ENCODE results near the gene C6orf141.
A peak's percentile ranks its signal among the peaks of the same experiment; 100 is the strongest.

C6orf141 gene

GRCh38 chr6:49539102-49539501 is 11.4 kb upstream of the C6orf141 start:
- DNase-seq (ENCODE audit: low read depth) = no peak

DNA sequence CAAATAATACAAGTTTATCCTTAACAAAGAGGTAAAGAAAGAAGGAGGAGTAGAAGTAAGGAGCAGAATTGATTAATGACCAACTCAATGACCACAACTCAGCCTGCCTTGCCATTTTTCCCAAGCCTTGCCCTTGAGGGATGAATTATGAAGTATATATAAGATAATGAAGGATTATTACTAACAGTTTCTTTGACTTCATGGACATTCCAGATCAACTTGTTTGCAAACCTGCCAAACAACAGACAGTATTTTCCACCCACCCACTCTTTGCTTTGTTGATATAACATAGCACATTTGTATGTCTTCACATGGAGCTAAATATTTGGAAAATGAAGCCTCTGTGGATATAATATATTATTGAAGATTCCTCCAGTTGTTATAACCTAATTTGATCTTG is 9.9 kb upstream of the C6orf141 start:
- no peak for DNase-seq (ENCODE audit: low read depth)

DNA sequence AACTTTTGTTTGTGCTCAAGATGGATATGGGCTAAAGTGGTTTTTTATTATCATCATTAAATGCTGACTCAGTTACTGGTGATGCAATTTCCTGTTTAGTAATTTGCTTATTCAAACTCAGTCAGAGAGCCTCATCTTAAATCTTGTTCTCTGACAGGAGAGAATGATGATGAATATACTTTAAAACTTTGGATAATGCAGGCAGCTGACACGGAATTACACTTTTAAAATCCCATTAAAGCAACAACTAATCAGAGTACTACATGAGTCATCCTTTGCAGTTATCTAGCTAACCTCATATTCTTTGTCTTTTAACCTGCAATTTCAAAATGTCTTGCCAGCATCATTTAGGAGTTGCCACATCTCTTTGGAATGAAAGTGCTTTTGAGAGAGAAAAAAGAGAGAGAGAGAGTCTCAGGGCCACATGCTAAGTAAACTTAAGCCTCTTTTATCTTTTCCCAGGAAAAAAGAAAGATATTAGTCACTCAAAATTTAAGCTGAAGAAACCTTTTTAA is 9.2 kb upstream of the C6orf141 start:
- DNase-seq (ENCODE audit: low read depth) = peak; percentile 33

GRCh38 chr6:49541936-49542335 is 8.5 kb upstream of the C6orf141 start:
- no peak for DNase-seq (ENCODE audit: low read depth)

DNA sequence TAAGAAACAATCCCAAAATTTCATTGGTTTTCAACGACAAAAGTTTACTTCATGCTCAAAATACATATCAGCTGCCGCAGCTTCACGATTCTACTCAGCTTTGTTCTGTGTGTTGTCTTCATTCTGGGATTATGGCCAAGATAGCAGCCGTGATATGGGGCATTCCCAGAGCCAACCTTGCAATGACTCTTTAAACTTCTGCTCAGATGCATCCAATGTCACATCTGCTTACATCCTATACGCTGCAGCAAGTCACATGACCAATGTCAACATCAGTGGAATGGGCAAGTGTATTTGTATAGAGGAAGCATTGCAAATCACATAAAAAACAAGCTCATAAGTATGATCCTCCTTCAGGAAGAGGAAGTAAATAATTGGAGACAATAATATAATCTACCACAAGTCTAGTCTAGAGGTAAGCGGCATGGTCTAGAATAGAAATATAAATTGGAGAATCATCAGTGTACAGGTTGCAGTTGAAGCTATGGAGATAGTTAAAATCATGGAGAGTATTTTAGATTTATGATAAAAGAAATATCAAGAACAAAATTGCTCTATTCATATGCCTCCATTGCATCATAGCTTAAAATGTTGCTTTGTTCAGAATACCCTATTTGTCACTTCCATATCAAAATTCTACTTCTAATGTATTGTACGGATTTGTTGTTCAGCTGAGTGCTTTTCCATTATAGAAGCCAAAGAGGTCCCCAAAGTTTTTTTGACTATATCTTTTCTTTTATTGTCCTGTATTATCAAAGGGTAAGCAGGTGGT is 7.2 kb upstream of the C6orf141 start:
- DNase-seq (ENCODE audit: low read depth) = no peak

DNA sequence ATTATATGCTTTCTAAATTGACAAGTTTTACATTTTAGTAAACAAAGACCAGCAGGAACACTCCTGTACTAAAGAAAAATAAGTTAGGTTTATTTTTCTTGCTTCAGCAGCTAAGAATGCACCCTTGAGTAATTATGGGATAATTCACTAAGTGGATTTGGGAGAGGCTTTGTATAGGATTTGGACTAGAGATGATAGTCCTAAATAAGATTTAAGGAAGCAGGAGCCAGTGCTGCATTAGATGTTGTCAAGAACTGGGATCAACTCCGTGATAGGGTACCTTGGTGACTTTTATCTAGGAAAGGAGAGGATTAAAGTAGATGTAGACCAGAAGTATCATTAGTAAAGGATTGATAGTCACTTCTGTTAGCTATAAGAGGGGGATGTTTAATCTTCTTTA is 4.1 kb upstream of the C6orf141 start:
- DNase-seq (ENCODE audit: low read depth) = no peak

DNA sequence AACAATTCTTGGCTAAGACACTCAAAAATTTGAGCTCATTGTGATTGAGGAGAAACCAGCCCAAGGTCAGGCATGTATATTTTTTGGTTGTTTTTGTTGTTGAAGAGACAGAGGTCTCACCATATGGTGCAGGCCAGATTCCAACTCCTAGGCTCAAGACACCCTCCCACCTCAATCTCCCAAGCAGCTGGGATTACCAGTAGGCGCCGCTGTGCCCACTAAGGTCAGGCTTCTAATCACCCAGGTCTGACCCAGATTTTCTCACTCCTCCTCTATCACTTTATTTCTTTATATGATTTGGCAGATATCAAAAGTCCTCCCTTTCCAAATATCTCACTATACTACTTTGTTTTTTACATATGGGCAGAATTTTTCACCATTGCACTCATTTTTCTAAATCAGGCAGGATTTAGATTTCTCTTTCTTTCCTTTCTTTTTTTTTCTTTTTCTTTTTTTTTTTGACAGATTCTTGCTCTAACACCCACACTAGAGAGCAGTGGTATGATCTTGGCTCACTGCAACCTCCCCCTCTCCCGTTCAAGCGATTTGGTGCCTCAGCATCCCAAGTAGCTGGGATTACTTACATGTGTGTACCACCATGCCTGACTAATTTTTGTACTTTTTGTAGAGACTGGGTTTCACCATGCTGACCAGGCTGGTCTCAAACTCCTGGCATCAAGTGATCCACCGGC is 1.7 kb upstream of the C6orf141 start:
- no peak for DNase-seq (ENCODE audit: low read depth)

GRCh38 chr6:49549691-49550491 is 577 bp upstream of the C6orf141 start:
- no peak for DNase-seq (ENCODE audit: low read depth)

DNA sequence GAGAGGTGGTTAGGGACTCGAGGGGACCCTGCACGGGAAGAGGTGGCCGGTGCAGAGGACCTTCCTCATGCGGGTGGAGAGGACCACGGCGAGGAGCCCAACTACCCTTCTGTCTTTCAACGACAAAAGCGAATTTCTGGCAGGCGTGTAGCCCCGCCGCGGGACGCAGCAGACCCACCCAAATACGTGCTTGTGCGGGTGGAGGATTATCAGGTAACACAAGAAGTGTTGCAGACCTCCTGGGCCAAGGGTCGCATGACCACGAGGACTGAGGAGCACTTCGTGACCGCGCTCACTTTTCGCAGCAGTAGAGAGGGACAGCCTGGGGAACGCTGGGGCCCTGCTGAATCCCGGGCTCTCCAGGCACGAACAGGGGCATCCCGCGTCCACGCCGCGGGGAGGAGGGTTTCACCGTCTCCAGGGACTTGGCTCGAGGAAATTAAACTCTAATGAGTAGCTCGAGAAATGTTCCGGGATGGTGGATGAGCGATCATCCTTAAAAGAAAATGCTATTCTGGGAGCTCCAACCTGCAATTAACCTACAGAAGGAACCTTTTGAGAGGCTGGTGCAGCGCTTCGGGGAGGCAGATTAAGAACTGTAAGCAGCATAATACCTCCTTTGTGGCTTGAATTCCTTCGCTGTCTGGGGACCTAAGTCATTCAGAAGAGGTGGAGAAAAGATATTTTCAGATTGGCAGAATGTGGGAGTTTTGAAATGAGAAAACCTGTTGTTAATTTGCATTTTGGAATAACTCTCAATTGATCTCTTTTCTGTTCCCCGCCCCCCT is 804 bp downstream of the C6orf141 start:
- no peak for DNase-seq (ENCODE audit: low read depth)

DNA sequence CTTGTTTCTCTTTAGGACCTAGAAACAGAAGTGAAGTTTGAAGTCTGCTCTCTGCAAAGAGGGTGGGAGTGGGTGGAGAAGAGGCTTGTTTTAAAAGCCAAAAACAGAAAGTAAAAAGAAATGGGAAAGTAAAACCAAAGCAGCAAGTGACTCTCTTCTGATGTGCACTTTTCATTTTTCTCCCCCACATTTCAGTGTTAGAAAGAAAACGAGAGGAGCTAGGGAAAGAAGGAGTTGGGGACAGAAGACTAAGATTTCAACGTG is 1.3 kb downstream of the C6orf141 start:
- no peak for DNase-seq (ENCODE audit: low read depth)

GRCh38 chr6:49552596-49552995 is 2.1 kb downstream of the C6orf141 start:
- no peak for DNase-seq (ENCODE audit: low read depth)

DNA sequence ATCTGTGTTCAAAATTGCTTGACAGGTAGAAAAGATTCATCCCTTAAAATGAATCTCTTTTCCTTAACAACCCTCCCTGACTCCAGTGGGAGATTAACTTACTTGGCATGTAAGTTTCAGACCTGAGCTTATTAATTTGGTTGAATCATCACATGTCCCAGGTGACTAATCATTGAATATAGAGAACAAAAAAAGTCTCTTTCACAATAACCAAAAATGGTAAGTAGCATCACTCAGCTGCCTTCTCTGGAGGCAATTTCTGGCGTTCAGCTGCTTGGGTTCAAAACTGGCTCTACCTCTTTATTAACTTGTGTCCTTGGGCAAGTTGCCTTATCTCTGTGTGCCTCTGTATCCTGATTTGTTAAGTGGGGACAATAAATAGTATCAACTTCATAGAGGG is 2.9 kb downstream of the C6orf141 start:
- no peak for DNase-seq (ENCODE audit: low read depth)

GRCh38 chr6:49555951-49556350 is 5.5 kb downstream of the C6orf141 start:
- no peak for DNase-seq (ENCODE audit: low read depth)

- no peak for DNase-seq (ENCODE audit: low read depth)
Measured at GRCh38 chr6:49556429-49556837, 6.0 kb downstream of the C6orf141 start.

- no peak for DNase-seq (ENCODE audit: low read depth)
Measured at GRCh38 chr6:49557177-49557576, 6.7 kb downstream of the C6orf141 start.

- DNase-seq (ENCODE audit: low read depth) = no peak
Measured at GRCh38 chr6:49558238-49558637, 7.8 kb downstream of the C6orf141 start.

DNA sequence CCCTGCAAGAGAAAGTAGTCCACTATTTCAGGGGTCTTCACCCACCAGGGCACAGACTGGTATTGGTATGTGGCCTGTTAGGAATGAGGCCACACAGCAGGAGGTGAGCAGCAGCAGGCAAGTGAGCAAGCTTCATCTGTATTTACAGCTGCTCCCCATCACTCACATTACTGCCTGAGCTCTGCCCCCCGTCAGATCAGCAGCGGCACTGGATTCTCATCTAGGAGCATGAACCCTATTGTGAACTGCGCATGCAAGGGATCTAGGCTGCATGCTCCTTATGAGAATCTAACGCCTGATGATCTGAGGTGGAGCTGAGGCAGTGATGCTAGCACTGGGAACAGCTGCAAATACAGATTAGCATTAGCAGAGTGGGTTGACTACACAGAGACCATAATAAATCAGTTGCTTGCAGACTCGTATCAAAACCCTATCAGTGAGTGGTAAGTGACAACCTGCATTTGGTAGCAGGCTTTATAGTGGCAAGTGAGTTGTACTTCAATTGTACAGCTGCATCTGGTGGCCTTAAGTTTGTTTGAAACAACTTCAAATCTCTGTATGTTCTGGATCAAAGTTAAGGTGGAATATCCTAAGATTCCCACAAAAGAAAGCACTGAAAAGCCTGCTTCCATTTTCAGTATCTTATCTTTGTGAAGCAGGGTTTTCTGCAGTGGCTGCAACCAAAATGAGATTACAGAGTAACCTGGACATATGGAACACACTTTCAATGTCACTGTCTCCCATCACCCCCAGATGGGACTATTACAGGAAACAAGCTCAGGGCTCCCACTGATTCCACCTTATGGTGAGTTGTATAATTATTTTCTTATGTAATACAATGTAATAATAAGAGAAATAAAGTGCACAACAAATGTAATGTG is 12.8 kb downstream of the C6orf141 start:
- no peak for DNase-seq (ENCODE audit: low read depth)

DNA sequence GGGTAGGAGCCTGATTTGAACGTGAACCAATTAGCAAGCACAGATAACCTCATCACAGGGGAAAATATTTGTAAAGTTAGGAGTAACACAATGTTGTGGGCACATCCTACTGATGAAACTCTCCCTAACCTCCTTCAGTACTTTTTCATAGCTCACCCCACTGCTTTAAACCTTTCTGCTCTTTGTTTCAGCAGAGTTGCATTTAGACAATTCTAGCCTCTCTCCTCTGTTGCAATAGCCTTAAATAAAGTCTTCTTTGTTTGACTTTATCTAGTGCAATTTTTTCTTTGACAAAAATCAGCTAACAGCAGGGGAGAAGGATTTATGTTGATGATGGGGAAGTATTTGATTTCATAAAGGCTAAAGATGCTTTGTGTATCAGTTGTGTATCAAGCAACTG is 14.1 kb downstream of the C6orf141 start:
- DNase-seq (ENCODE audit: low read depth) = no peak

- no peak for DNase-seq (ENCODE audit: low read depth)
Measured at GRCh38 chr6:49565261-49565660, 14.8 kb downstream of the C6orf141 start.

GRCh38 chr6:49565855-49566254 is 15.4 kb downstream of the C6orf141 start:
- DNase-seq (ENCODE audit: low read depth) = no peak

DNA sequence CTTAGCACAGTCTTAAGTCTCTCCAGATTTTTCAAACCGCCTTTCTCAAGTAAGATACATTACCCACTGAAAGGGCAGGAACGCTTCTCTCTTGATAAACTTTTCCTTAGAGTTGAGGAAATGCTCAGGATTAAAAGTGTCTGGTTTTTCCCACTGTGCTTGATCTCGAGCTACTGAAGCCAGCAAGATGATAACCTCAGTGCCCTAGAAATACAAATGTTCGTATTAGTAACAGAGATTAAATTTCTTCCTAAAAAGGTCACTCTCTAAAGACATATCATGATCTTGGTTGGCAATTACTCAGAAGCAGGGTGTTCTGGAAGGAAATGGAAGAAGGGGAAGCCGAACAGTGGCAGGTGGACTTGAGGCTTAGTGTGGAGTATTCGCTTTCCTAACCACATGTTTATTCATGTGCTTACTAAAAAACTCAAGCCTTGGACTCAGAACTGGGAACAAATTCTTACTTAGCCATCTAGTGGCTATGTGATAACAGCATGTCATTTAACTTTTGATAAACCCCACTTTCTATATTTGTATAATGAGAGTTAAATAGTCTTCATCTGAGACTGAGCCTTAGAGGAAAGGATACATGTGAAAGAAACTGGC is 20.1 kb downstream of the C6orf141 start:
- no peak for DNase-seq (ENCODE audit: low read depth)
